GM21526 (cell line): Measurements from ENCODE around the gene MBOAT7.
"Not testable (repeated sequence)": the region's sequence is repeated elsewhere in the genome, so short reads cannot be mapped to it uniquely, and the experiment has no call there.

Source experiments
- ATAC-seq: cut with Tn5 transposase; IDR thresholded peaks from one replicate; pipeline ENCODE4 v1.9.1; 2021; ENCODE audit warnings: moderate library complexity; ENCODE audit not compliant: unreplicated experiment, low FRiP score

Gene MBOAT7, protein sequence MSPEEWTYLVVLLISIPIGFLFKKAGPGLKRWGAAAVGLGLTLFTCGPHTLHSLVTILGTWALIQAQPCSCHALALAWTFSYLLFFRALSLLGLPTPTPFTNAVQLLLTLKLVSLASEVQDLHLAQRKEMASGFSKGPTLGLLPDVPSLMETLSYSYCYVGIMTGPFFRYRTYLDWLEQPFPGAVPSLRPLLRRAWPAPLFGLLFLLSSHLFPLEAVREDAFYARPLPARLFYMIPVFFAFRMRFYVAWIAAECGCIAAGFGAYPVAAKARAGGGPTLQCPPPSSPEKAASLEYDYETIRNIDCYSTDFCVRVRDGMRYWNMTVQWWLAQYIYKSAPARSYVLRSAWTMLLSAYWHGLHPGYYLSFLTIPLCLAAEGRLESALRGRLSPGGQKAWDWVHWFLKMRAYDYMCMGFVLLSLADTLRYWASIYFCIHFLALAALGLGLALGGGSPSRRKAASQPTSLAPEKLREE

DNA sequence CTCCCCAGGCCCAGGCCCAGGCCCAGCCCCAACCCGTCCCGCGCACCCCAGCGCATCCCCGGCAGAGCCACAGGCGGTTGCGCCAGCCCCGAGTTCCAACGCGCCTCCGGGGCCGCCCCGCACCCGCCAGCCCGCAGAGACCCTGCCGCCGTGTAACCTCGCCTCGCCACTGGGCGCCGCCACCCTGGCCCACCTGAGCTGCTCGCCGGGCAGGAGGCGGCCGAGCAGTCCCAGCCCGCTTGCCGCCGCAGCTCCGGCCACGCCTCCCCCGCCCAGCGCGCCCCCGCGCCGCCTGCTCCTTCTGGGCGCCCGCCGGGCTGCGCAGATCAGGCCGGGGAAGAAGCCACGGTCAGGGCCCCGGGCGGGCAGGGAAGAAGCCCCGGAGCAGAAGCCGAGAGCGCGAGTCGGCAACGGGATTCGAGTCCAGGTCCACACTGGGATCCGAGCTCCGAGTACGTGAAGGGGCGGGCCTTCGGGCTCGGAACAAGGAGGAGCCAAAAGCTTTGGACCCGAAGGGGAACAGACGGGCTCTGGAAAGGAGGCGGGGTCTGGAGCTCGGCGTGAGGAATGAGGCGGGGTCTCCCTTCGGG, at the start of gene MBOAT7:
TSS of gene MBOAT7 (minus strand) at position 436 of the 590 bp plus-strand sequence. CDS start 1,072 bp downstream, outside the sequence.
- ATAC-seq, result peak; percentile 15

DNA sequence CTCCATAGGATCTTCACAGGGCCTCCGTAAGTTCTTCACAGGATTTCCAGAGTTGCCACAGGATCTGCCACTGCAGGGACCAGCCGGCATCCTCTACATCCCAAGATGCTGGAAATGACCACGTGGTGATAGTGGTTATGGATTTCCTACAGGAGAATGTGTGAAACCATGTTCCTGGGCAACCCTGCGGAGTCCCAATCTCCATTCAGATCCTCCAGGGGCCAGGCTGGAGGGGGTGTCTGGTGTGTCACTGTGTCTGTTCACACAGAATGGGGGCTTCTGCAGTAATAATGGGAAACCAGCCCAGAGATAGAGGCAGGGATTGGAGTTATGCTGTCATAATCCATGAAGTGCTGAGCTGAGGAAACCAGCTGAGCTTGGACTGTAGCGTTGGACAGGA, 44.6 kb upstream of the MBOAT7 start:
- no peak for ATAC-seq

DNA sequence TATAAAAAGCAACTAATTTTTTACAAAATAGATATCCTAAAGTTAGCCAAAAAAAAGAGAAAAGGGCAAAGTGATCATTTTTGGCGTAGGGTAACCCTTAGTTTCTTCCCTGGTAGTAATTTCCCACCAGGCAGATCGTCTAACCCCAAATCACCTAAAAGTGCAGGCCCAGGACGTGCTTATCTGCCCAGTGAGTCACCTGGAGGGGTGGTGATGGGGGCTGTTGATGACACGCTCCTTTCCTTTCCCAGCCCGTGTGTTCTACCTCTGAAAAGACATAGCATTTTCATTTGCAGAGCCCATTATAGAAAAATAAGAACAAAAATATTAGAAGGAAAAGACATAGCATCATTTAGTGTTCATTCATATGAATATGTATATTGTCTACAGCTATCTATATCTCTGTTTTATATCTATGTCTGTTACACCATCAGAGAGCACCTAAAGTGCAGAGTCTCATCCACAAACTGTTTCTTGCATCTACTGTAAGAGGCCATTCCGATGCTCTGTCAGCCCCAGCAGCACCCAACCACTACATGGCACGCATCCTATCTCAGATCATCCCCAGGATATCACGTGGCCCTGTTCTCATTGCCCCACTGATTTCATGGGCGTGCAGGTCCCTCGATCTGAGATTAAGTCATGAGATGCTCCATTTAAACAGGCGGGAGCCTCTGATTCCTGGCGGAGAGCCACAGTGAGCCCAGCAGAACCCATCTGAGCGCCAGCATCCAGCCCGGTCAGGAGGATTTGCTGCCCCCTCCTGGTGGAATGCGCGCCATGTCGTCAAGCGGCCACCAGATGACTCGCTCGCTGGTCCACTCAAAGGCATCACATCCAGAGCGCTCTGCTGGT, 41.9 kb upstream of the MBOAT7 start:
- peak; percentile 59 for ATAC-seq

DNA sequence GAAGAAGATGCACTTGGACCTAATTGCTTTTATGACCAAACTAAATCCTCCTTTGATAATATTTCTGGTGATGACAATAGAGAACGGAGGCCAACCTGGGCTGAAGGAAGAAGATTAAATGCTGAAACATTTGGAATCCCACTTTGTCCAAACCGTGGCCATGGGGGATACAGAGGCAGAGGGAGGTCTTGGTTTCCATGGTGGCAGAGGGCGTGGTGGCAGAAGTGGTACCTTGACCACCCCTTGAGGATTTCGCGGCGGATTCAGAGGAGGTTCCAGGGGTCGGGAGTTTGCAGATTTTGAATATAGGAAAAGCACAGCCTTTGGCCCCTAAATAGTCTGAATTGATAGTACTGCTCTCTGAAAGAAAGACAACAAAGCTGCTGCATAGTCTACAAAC, 40.7 kb upstream of the MBOAT7 start:
- no peak for ATAC-seq

DNA sequence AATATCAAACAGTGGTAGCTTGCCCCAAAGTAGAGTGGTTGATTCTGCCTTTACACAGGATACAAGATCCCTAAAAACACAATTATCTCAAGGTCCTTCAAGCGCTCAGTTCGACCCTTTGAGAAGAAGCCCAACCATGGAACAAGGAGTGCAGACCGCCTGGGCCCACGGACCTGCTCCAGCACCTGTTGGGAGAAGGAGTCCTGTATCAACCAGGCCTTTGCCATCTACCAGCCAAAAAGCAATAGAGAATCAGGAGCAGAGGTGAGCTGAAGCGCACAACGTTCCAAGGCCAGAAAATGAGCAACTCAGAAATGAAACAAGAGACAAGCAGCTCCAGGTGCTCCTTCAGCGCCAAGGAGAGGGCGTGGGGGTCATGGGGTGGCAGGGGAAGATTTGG, 39.8 kb upstream of the MBOAT7 start:
- ATAC-seq, result no peak

DNA sequence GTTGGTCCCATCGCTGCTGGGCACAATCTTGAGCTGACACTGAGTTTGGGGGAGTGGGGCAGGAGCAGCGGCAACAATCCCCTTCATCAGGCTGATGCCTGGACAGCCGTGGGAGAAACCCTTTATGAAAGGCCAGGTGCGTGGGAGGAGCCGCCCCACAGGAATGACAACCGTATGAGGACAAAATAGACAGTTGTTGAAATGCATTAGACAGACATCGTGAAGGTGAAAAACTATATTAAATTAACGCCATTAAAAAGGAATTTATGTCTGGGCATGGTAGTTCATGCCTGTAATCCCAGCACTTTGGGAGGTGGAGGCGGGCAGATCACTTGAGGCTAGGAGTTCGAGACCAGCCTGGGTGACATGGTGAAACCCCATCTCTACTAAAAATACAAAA, 35.2 kb upstream of the MBOAT7 start:
- ATAC-seq, result not testable (repeated sequence)

DNA sequence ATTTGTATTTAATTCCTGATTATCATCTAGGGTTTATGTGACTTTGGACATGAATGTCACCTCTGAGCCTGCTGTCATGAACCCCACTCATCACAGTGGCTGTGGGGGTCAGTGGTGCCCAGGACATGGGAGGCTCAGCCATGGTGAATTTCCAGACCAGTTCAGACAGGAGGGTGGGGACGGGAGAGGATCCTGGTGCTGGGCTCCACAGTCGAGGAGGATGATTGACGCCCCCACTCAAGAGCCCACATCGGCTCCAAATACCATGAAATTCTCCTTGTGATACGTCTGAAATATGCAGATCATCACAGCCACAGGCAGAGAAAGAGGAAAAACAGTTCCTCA, 34.5 kb upstream of the MBOAT7 start:
- ATAC-seq, result not testable (repeated sequence)

DNA sequence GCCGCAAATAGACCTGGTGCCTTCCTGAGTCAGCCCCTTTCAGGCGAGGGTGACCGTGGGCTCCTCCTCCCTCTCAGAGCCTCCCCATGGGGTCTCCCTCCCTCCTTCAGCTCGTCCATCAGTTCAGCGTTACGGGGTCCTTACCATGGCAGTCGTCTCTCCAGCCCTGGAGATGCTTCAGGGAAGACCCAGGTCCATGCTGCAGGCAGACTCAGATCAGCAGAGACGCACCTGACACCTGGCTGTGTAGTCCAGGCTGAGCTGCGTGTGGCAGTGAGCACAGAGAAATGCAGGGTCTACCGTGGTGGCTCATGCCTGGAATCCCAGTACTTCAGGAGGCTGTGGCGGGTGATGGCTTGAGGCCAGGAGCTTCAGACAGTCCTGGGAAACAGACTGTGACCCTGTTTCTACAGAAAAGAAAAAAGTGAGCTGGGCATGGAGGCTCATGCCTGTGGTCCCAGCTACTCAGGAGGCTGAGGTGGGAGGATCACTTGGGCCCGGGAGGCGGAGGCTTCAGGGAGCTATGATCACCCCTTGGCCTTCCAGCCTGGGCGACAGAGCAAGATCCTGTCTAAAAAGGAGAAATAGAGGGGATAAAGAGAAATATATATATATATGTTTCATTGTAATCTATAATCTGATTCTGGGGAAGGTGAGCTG, 34.0 kb upstream of the MBOAT7 start:
- not testable (repeated sequence) for ATAC-seq

DNA sequence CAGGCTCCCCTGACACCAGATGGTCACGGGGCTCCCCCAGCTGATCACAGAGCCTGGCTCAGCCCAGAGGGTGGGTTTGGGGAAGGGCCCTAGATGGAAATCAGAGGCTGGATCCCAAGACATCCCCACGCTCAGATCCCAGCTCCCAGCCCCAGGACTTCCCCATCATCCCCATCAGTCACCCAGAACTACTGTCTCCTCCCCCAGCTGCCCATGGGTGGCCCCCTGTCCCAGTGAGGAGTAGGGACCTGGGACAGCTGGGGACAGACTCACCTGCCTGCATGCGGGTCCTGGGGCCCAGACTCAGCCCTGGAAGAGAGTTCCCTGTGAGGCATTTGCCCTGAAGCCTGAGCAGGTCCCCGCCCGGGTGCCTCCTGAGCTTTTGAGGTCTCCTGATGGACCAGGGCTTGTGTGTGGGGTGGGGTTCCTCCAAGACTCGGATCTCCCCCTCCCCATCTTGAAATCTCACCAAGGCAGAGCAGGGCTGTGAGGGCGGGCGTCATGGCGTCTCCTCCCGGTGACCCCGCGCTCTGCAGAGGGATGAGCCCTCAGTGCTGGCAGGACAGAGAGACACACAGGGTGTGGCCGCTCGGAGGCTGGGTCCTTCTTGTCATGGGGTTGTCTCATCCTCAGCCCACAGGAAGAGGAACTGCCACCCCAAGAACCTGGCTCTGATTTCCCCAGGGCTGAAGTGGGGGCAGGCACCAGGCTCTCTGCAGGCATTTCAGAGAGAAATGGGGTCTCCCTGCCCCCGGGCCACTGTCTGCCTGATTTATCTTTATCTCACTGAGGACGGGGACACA, 33.3 kb upstream of the MBOAT7 start, which contains the start of gene LILRB3:
TSS of gene LILRB3 (minus strand) at position 534 of the 803 bp plus-strand sequence. CDS start at position 503, 31 bp downstream.
- not testable (repeated sequence) for ATAC-seq

DNA sequence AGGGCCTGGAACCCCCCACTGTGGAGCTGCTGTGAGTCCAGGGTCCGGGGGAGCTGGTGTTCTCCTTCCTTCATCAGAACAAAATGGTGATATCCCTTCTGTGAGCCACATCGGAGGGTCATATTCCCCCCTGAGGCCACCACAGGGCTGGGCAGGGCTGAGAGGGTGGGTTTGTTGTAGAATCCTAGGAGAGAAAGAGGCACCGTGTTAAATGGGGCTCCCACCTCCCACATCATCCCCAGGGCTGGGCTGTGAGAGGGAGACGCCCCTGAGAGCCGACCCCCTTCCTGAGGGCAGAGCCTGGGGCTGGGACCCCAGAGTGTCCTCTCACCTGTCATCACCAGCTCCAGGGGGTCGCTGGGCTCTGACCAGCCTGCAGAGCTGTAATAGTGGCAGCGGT, 32.6 kb upstream of the MBOAT7 start:
- ATAC-seq, result not testable (repeated sequence)

DNA sequence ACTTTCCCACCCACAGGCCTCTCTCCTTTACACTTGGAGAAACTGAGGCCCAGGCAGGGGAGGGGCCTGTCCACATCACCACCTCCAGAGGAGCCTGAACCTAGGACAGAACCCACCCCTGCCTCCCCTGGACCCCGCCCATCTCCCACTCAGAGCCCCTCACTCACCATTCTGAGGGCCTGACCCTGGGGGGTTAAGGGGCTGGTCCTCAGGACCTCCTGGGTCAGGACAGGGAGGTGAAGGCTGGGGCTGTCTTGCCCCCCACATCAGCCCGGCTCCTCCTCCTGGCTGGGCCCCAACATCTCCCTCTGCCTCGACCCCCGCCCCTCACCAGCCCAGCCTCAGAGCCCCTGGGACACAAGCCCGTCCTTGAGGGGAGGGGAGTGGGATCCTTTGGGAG, 30.3 kb upstream of the MBOAT7 start:
- not testable (repeated sequence) for ATAC-seq

DNA sequence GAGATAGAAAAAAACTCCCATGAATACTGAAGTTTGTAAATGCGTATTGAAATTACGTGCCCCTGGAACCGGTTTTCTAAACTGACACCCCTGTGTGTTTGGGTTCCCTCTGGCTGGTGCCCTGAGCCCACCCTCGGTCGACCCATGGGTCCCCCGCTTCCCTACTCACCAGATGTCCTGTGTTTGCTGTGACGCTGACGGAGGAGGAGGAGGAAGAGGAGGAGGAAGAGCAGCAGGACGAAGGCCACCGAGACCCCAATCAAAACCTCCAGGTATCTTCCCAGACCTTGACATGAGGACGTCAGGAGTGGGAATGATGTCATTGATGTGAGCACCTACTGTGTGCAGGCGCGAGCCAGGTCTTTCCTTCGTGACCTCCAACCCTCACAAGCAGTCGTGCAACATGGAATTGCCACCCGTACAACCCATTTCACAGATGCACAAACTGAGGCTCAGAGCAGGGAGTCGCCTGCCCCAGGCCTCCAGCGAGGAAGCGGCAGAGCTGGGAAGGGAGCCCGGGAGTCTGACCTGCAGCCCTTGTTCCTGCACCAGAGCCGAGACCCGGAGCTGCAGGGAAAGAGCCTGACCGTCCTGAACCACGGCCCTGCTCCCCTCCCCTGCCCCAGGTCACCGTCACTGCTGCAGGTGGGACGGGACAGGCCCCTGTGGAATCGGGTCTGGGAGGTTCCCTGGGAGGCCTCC, 29.7 kb upstream of the MBOAT7 start:
- ATAC-seq, result no peak

DNA sequence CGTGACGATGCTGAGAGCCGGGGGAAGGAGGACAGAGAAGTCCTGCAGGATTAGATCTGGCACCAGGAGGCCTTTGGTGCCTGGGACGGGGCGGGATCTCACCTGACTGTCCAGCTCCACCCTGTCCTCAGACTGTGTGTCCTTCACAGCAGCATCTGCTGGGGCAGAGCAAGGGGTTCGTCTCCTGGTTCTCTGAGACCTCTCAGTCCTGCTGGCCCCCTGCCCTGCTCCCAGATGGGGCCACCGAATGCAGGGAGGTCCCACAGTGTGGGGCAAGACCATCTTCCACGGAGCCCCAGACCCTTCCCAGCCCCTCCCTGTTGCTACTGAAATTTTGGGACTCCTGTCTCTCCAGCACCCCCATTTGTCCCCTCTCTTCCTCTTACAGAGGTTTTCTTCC, 28.9 kb upstream of the MBOAT7 start:
- ATAC-seq, result no peak

DNA sequence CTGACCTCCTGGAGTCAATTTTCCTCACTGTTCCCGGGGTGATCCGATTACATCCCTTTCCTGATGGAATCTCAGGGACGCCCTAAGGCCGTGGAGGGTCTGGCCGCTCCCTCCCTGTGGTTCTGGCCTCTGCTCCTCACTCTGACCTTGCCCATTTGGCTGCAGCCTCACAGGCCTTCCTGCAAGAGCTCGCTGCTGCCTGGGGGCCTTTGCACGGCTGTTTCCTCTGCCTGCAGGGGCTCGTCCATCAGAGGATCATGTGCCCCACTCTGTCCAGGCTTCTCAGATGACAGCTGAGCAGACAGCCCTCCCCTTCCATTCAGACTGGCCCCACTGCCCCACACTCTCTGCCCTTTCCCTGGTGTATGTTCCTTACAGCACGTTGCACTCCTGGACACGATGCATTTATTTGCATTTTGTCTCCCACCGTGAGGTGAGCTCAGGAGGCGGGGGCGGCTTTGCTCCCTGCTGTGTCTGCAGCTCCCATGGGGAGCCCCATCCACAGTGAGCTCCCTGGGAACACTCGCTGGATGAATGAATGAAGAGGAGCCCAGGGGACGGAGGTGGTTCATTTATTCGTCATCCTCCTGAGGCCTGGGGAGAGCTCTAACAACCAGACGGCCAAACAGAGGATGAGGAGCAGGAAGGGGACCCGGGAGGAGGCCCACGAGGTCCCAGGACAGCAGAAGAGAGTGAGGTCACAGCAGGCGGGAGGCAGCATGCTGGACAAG, 28.3 kb upstream of the MBOAT7 start:
- not testable (repeated sequence) for ATAC-seq

DNA sequence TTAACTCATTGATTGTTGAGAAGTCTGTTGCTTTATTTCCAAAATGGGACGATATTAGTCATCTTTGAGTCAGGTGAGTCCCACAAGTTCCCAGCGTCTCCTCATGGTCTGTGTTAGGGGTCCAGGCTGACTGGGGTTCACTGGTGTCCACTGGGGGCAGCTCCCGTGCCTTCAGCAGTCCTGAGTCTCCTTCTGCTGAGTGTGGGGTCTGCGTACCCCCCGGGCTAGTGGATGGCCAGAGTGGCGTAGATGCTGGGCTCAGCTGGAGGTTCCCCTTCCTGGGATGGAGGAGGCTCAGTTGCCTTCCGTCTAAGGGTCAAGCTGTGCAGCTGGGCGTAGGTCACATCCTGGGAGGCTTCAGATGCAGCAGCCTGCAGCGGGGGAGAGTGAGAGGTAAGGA, 27.5 kb upstream of the MBOAT7 start:
- ATAC-seq, result no peak

DNA sequence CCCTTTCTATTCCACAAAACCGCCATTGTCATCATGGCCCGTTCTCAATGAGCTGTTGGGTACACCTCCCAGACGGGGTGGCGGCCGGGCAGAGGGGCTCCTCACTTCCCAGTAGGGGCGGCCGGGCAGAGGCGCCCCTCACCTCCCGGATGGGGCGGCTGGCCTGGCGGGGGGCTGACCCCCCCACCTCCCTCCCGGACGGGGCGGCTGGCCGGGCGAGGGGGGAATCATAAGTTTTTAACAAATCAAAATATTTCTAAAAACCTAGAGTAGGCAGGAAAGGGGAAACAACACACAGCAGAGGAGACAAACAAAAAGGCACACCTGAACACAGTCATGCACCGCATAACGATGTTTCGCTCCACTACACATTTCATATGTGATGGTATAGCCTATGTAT, 25.4 kb upstream of the MBOAT7 start:
- ATAC-seq, result not testable (repeated sequence)

DNA sequence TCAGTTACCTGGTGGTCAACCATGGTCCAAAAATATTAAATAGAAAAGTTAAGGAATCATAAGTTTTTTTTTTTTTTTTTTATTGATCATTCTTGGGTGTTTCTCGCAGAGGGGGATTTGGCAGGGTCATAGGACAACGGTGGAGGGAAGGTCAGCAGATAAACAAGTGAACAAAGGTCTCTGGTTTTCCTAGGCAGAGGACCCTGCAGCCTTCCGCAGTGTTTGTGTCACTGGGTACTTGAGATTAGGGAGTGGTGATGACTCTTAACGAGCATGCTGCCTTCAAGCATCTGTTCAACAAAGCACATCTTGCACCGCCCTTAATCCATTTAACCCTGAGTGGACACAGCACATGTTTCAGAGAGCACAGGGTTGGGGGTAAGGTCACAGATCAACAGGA, 24.8 kb upstream of the MBOAT7 start:
- ATAC-seq, result not testable (repeated sequence)

DNA sequence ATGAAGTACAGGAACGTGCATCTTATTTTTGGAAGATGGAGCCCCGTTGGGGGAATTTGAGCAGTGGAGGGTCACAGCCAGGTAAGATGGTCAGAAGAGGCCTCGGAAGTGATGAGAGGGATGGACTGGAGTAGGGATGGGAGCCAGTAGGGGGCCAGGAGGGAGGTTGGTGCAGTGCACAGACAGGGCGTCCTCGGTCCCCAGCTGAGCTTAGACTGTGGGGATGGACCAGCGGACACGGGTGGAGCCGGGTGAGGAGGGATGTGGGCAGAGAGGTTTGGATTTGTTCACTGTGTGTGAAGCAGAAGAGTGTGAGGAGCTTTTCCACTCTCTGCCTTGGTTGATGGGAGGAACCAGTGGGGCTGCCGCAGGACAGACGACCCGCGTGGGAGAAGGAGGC, 21.9 kb upstream of the MBOAT7 start:
- no peak for ATAC-seq
